HEK293 (cell line): ENCODE results near the gene CNN1.

ENCODE experiments used
- ATF2 ChIP-seq: fragments of 450-650 bp; formaldehyde crosslinking; IDR thresholded peaks from 2 replicates; pipeline ENCODE4 v1.5.1; 2016; ENCODE audit warnings: missing biosample characterization, missing genetic modification characterization, low read depth
- CTCF ChIP-seq: fragments of 450-650 bp; formaldehyde crosslinking; IDR thresholded peaks from 2 replicates; pipeline ENCODE4 v1.5.1; 2016; ENCODE audit warnings: missing biosample characterization, missing genetic modification characterization
- MYNN ChIP-seq: fragments of 450-650 bp; formaldehyde crosslinking; IDR thresholded peaks from 2 replicates; pipeline ENCODE4 v1.5.1; 2016; ENCODE audit warnings: missing biosample characterization, missing genetic modification characterization, borderline replicate concordance
- ZBTB1 ChIP-seq: fragments of 450-650 bp; formaldehyde crosslinking; IDR thresholded peaks from 2 replicates; pipeline ENCODE4 v1.5.1; 2016; ENCODE audit warnings: missing biosample characterization, missing genetic modification characterization
- ZNF2 ChIP-seq: fragments of 450-650 bp; formaldehyde crosslinking; IDR thresholded peaks from 2 replicates; pipeline ENCODE4 v1.5.1; 2016; ENCODE audit warnings: missing biosample characterization, missing genetic modification characterization
- ZNF398 ChIP-seq: fragments of 450-650 bp; formaldehyde crosslinking; IDR thresholded peaks from 2 replicates; pipeline ENCODE4 v1.5.1; 2017; ENCODE audit warnings: missing biosample characterization, missing genetic modification characterization
- ZNF514 ChIP-seq: fragments of 450-650 bp; formaldehyde crosslinking; IDR thresholded peaks from 2 replicates; pipeline ENCODE4 v1.5.1; 2016; ENCODE audit warnings: missing biosample characterization, missing genetic modification characterization
- ZNF777 ChIP-seq: fragments of 450-650 bp; formaldehyde crosslinking; IDR thresholded peaks from 2 replicates; pipeline ENCODE4 v1.5.1; 2017; ENCODE audit warnings: missing biosample characterization, missing genetic modification characterization, borderline replicate concordance

GRCh38 chr19:11538232-11539036 is at the start of gene CNN1:
- no peak for TF ChIP-seq CTCF
- 0 out of 2 replicates have a peak, but pooled peaks have one; percentile 15 for TF ChIP-seq ATF2 (tag by site-specific recombination)
- TF ChIP-seq MYNN (tag by site-specific recombination): no peak
- no peak for TF ChIP-seq ZNF777 (tag by site-specific recombination)
- no peak for TF ChIP-seq ZBTB1
- TF ChIP-seq ZNF514 (tag by site-specific recombination): no peak
- peak; percentile 96 for TF ChIP-seq ZNF398 (tag by site-specific recombination)
- no peak for TF ChIP-seq ZNF2
